ENCODE data around the gene MOB3B. TPM values are rescaled to one million over a fixed set of nuclear protein-coding genes. Genes with fewer than 3 reads are reported as not detected.

MOB3B gene
- total and polyA plus RNA-seq, 10 of the 15 experiments (the other 5 are each of a cell fraction or from before 2014, with no cell fraction given): 0.44 to 2.7 (median 0.91) TPM

DNA sequence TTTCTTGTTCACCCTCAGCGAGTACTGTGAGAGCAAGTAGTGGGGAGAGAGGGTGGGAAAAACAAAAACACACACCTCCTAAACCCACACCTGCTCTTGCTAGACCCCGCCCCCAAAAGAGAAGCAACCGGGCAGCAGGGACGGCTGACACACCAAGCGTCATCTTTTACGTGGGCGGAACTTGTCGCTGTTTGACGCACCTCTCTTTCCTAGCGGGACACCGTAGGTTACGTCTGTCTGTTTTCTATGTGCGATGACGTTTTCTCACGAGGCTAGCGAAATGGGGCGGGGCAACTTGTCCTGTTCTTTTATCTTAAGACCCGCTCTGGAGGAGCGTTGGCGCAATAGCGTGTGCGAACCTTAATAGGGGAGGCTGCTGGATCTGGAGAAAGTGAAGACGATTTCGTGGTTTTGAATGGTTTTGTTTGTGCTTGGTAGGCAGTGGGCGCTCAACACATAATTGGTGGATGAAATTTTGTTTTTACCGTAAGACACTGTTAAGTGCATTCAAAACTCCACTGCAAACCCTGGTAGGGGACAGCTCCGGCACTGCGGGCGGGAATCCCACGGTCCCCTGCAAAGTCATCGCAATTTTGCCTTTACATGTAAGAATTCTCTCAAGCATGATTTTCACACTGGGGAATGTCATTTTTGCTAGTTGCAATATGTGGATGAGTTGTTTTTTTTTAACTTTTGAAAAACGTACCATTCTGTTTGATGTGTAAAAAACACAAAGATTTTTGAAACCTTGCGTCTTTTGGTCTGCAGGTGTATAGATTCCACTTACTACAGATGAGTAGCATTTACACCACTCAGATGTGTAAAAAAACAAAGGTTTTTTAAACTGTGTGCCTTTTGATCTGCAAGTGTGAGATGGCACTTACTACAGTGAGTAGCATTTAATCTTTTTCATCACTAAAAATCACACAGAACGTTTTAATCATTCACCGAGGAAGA is 44.3 kb upstream of the MOB3B start (continued):
- TF ChIP-seq, protein P1, sequence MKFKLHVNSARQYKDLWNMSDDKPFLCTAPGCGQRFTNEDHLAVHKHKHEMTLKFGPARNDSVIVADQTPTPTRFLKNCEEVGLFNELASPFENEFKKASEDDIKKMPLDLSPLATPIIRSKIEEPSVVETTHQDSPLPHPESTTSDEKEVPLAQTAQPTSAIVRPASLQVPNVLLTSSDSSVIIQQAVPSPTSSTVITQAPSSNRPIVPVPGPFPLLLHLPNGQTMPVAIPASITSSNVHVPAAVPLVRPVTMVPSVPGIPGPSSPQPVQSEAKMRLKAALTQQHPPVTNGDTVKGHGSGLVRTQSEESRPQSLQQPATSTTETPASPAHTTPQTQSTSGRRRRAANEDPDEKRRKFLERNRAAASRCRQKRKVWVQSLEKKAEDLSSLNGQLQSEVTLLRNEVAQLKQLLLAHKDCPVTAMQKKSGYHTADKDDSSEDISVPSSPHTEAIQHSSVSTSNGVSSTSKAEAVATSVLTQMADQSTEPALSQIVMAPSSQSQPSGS (IDR thresholded peaks at IDR 0.05; ENCODE audit: low read length): peak; percentile 98
- TF ChIP-seq TCF7 (IDR thresholded peaks at IDR 0.05; ENCODE audit: borderline replicate concordance) (no peak), NRF1 (conservative IDR thresholded peaks at IDR 0.05; ENCODE audit: low read depth, low read length) (no peak), FOXK2 (IDR thresholded peaks at IDR 0.05) (no peak), NFYB (IDR thresholded peaks at IDR 0.05; ENCODE audit: insufficient read depth, low read depth, low read length) (no peak), BHLHE40 (IDR thresholded peaks at IDR 0.05; ENCODE audit: borderline replicate concordance in 1 of 2, low read depth in 2 of 2, low read length in 1 of 2) (peak; percentile 67 to 73; a peak in 2 of 4 replicates), KAT2A (conservative IDR thresholded peaks at IDR 0.05; ENCODE audit: control insufficient read depth, low read depth, low read length) (no peak), ZNF622 (IDR thresholded peaks at IDR 0.05) (no peak), MXI1 (IDR thresholded peaks at IDR 0.05; ENCODE audit: low read depth, low read length) (no peak), FOS (IDR thresholded peaks at IDR 0.05; ENCODE audit: borderline replicate concordance, extremely low read depth, insufficient read length) (no peak), USF2 (IDR thresholded peaks at IDR 0.05; ENCODE audit: borderline replicate concordance, low read depth, low read length) (no peak; the same call in 1 of the 2 replicates), MTA2 (IDR thresholded peaks at IDR 0.05; ENCODE audit: low read depth) (no peak), NR2C1 (IDR thresholded peaks at IDR 0.05) (no peak)
- TF ChIP-seq, protein P2, sequence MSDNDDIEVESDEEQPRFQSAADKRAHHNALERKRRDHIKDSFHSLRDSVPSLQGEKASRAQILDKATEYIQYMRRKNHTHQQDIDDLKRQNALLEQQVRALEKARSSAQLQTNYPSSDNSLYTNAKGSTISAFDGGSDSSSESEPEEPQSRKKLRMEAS (IDR thresholded peaks at IDR 0.05; ENCODE audit: low read depth, low read length): peak; percentile 20; the same call in 1 of the 2 replicates
- TF ChIP-seq, protein P3, sequence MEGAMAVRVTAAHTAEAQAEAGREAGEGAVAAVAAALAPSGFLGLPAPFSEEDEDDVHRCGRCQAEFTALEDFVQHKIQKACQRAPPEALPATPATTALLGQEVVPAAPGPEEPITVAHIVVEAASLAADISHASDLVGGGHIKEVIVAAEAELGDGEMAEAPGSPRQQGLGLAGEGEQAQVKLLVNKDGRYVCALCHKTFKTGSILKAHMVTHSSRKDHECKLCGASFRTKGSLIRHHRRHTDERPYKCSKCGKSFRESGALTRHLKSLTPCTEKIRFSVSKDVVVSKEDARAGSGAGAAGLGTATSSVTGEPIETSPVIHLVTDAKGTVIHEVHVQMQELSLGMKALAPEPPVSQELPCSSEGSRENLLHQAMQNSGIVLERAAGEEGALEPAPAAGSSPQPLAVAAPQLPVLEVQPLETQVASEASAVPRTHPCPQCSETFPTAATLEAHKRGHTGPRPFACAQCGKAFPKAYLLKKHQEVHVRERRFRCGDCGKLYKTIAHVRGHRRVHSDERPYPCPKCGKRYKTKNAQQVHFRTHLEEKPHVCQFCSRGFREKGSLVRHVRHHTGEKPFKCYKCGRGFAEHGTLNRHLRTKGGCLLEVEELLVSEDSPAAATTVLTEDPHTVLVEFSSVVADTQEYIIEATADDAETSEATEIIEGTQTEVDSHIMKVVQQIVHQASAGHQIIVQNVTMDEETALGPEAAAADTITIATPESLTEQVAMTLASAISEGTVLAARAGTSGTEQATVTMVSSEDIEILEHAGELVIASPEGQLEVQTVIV (IDR thresholded peaks at IDR 0.05; ENCODE audit: borderline replicate concordance, partially characterized antibody): peak; percentile 37

Measured in GM12878 (cell line).